Ascending aorta (tissue), 2 donors: ENCODE measurements around the gene RABGAP1L. TPM values are rescaled to one million over a fixed set of nuclear protein-coding genes. Genes with fewer than 3 reads are reported as not detected.

ENCODE experiments used
- DNase-seq, 2 donors: peaks; one replicate each; pipeline ENCODE4 v3.0.0-alpha.2; 2019; ENCODE audit warnings: low spot score in 2 of 2
- H3K27ac ChIP-seq, 2 donors: fragments of 200-600 bp; sonication (generic); one replicate each; pipeline ENCODE4 v1.5.1; 2016 to 2017; ENCODE audit warnings: mild to moderate bottlenecking in 1 of 2
- H3K27me3 ChIP-seq: fragments of 200-600 bp; sonication (generic); one replicate; pipeline ENCODE4 v1.5.1; 2017
- H3K36me3 ChIP-seq, 2 donors: fragments of 200-600 bp; sonication (generic); one replicate each; pipeline ENCODE4 v1.5.1; 2016
- H3K4me1 ChIP-seq, 2 donors: fragments of 200-600 bp; sonication (generic); one replicate each; pipeline ENCODE4 v1.5.1; 2016 to 2017; ENCODE audit warnings: mild to moderate bottlenecking in 1 of 2
- H3K4me3 ChIP-seq, 2 donors: fragments of 200-600 bp; sonication (generic); one replicate each; pipeline ENCODE4 v1.5.1; 2016 to 2017; ENCODE audit warnings: mild to moderate bottlenecking in 1 of 2
- H3K9me3 ChIP-seq, 2 donors: fragments of 200-600 bp; sonication (generic); one replicate each; pipeline ENCODE4 v1.5.1; 2016
- CTCF ChIP-seq, 3 experiments: fragments of 200-600 bp in 2 of 3; fragments of 450-650 bp in 1 of 3; sonication (generic) in 2 of 3; IDR thresholded peaks; one replicate each; pipeline ENCODE4 v1.5.1; 2016 to 2019; ENCODE audit warnings: antibody characterized with exemption in 3 of 3, mild to moderate bottlenecking in 1 of 3, moderate library complexity in 1 of 3
- intact Hi-C: fragments of 100-400 bp; cut with DNase I; formaldehyde crosslinking; loops from one replicate; pipeline ENCODE4 v1.15.1; 2023
- total RNA-seq: library from RNA; depleted of rRNA; stranded (reverse); fragments of >200 nt; gene quantifications from one replicate; pipeline ENCODE4 v1.1.0, GENCODE V29; 2016

The RABGAP1L gene
- total RNA-seq, 1 donor from 2014 or later, result 48.4 TPM

GRCh38 chr1:174156437-174156836 lies 2.9 kb upstream of the RABGAP1L start:
- TF ChIP-seq CTCF (IDR thresholded peaks at IDR 0.05), result no peak
- peaks cover 0 to 7% of the 10 kb centered on the region in 2 donors for H3K4me1 ChIP-seq
- H3K27ac ChIP-seq, result no peak overlapping the region
- no peaks in the 10 kb centered on the region for H3K9me3 ChIP-seq
- DNase-seq, result no peak
- no peak overlapping the region for H3K4me3 ChIP-seq
- intact Hi-C loops, result loop anchor here (10.0 kb wide), 1 partner anchor 838 kb away; the partner anchor contains the start of gene CACYBP
- no peaks in the 10 kb centered on the region for H3K36me3 ChIP-seq
- H3K27me3 ChIP-seq, result no peaks in the 10 kb centered on the region

- no peak for TF ChIP-seq CTCF (IDR thresholded peaks at IDR 0.05)
- Histone ChIP-seq H3K27ac (no peak overlapping the region), H3K4me1 (peaks cover 0 to 7% of the 10 kb centered on the region in 2 donors), H3K27me3 (no peaks in the 10 kb centered on the region), H3K9me3 (no peaks in the 10 kb centered on the region), H3K4me3 (no peak overlapping the region), H3K36me3 (no peaks in the 10 kb centered on the region)
- no peak for DNase-seq
- intact Hi-C loops, result loop anchor here (10.0 kb wide), 1 partner anchor 838 kb away; the partner anchor contains the start of gene CACYBP
These were observed 2.0 kb upstream of the RABGAP1L start for GRCh38 chr1:174157157-174157806.

GRCh38 chr1:174158767-174159251 lies 511 bp upstream of the RABGAP1L start:
- DNase-seq, result no peak
- Histone ChIP-seq H3K9me3 (no peaks in the 10 kb centered on the region), H3K4me3 (peak overlapping the region; percentile 62 to 96), H3K36me3 (no peaks in the 10 kb centered on the region), H3K27ac (peak overlapping the region; percentile 82 to 92), H3K27me3 (no peaks in the 10 kb centered on the region), H3K4me1 (peaks cover 0 to 7% of the 10 kb centered on the region in 2 donors)
- TF ChIP-seq CTCF (IDR thresholded peaks at IDR 0.05), result no peak
- intact Hi-C loops, result loop anchor here (1.0 to 10.0 kb wide), 4 partner anchors 137 to 836 kb away; partner anchors contain the start of genes CACYBP, CENPL, DARS2 and GAS5

GRCh38 chr1:174160109-174160473 lies 771 bp downstream of the RABGAP1L start:
- intact Hi-C loops, result no loop called here
- Histone ChIP-seq H3K27ac (peak overlapping the region; percentile 82 to 92), H3K4me3 (peak overlapping the region; percentile 62 to 96), H3K4me1 (peaks cover 0 to 7% of the 10 kb centered on the region in 2 donors), H3K27me3 (no peaks in the 10 kb centered on the region), H3K36me3 (no peaks in the 10 kb centered on the region), H3K9me3 (no peaks in the 10 kb centered on the region)
- TF ChIP-seq CTCF (IDR thresholded peaks at IDR 0.05), result no peak
- DNase-seq, result peak in 1 of 2 donors; percentile 82

- Histone ChIP-seq H3K36me3 (no peaks in the 10 kb centered on the region), H3K4me3 (peak overlapping the region; percentile 62 to 96), H3K27me3 (no peaks in the 10 kb centered on the region), H3K27ac (peak overlapping the region in 1 of 2 donors; percentile 82), H3K9me3 (no peaks in the 10 kb centered on the region), H3K4me1 (peaks cover 0 to 7% of the 10 kb centered on the region in 2 donors)
- intact Hi-C loops, result no loop called here
- TF ChIP-seq CTCF (IDR thresholded peaks at IDR 0.05), result no peak
- DNase-seq, result no peak
These were observed 1.3 kb downstream of the RABGAP1L start for GRCh38 chr1:174160603-174161002.
